K562 (cell line): ENCODE data around the gene TYMP. TPM values are rescaled to one million over a fixed set of nuclear protein-coding genes. Genes with fewer than 3 reads are reported as not detected.

Source experiments
- ESRRA ChIP-seq: fragments of 450-650 bp; IDR thresholded peaks from 2 replicates; pipeline ENCODE4 v1.6.1; 2014; ENCODE audit warnings: low read depth, mild to moderate bottlenecking, moderate library complexity, borderline replicate concordance
- KHSRP ChIP-seq: fragments of 450-650 bp; IDR thresholded peaks from 2 replicates; pipeline ENCODE4 v1.6.1; 2017
- NRF1 ChIP-seq, 2 experiments: fragments of 450-650 bp; IDR thresholded peaks in 1 of 2; conservative IDR thresholded peaks in 1 of 2; 2 replicates each; pipeline ENCODE4 v1.6.1; 2014; ENCODE audit warnings: mild to moderate bottlenecking in 2 of 2
- POLR2B ChIP-seq: fragments of 450-650 bp; IDR thresholded peaks from 2 replicates; pipeline ENCODE4 v1.6.1; 2018; ENCODE audit warnings: low read depth; ENCODE audit not compliant: partially characterized antibody
- POLR2G ChIP-seq: fragments of 200-400 bp; formaldehyde crosslinking; IDR thresholded peaks from 2 replicates; pipeline ENCODE4 v1.6.1; 2017; ENCODE audit warnings: low read depth, mild to moderate bottlenecking, antibody characterized with exemption, low read length, moderate library complexity
- SUPT5H ChIP-seq: fragments of 450-650 bp; IDR thresholded peaks from 2 replicates; pipeline ENCODE4 v1.6.1; 2016
- polyA plus RNA-seq, 8 experiments: library from polyadenylated mRNA; depleted of rRNA in 4 of 8; stranded (reverse) in 5 of 8; unstranded in 3 of 8; fragments of >200 nt; fragmentation: Nextera tagmentation in 2 of 8; fragmentation: Illumina TruSeq in 1 of 8; extraction: Ambion mirVana in 2 of 8; extraction: Trizol in 1 of 8; gene quantifications; 2 replicates each; pipeline versions ENCODE4 v1.2.1 to v1.2.3, GENCODE V29; 2011 to 2014; ENCODE audit warnings: inconsistent platforms in 1 of 8, missing spikeins in 1 of 8
- total RNA-seq, 7 experiments: library from RNA; depleted of rRNA in 6 of 7; stranded (reverse); fragments of >200 nt in 6 of 7; fragmentation: Illumina TruSeq in 2 of 7; extraction: Trizol in 2 of 7; gene quantifications; 2 replicates each; pipeline versions ENCODE4 v1.2.1 to v1.2.3, GENCODE V29; 2011 to 2021; ENCODE audit warnings: low replicate concordance in 1 of 7
- TF ChIP-seq, protein P1 (sequence below): sonication (generic); formaldehyde crosslinking; IDR thresholded peaks from 2 replicates; pipeline ENCODE4 v1.8.0; 2022; ENCODE audit warnings: mild to moderate bottlenecking, missing genetic modification reagents
- TF ChIP-seq, protein P2 (sequence below): IDR thresholded peaks from 2 replicates; pipeline ENCODE4 v1.6.1; 2011; ENCODE audit not compliant: insufficient read length; ENCODE audit errors: extremely low read depth
- TF ChIP-seq, protein P3 (sequence below): fragments of 450-650 bp; IDR thresholded peaks from 2 replicates; pipeline ENCODE4 v1.6.1; 2016; ENCODE audit warnings: borderline replicate concordance

TYMP gene
- total and polyA plus RNA-seq, 9 of the 15 experiments (the other 6 are each of a cell fraction or from before 2014, with no cell fraction given): 0.03 to 4.0 (median 2.4) TPM; not detected in 4

DNA sequence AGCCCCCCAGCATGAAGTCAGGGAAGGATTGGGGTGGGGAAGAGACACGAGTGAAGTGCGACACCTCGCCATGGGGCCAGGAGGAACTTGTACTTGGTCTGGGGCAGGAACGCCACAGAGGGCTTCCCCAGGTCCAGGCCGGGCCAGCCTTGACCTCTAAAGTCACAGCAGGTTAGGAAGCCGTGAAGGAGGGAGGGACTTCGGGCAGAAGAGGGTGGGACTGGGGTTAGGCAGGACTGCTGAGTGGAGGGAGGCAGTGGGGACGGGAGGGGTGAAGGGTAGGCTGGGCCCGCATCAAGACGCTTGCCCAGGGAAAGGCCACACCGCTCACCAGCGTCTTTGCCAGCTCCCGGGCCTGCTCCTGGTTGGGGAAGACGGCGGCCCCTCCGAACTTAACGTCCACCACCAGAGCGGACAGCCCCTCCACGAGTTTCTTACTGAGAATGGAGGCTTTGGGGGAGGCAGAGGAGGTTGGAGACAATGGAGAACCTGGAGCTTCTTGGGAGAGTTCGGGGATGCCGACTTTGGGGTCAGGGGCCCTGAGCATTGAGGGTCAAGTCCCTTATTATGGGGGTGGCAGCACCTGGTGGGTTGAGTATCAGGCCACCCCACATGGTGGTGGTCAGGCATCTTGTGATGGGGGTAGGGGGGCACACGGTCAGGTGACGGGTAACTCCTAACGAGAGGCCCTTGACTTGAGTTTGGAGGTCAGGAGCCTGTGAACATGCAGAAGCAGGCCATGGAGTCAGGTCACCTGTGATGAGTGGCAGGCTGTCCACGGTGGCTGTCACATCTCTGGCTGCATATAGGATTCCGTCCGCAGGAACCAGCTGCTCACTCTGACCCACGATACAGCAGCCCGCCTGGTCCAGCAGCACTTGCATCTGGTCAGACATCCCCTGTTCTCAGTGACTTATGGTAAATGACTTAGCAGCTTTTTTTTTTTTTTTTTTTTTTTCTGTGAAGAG, 2.7 kb downstream of the TYMP start (continued):
- TF ChIP-seq, protein P1, sequence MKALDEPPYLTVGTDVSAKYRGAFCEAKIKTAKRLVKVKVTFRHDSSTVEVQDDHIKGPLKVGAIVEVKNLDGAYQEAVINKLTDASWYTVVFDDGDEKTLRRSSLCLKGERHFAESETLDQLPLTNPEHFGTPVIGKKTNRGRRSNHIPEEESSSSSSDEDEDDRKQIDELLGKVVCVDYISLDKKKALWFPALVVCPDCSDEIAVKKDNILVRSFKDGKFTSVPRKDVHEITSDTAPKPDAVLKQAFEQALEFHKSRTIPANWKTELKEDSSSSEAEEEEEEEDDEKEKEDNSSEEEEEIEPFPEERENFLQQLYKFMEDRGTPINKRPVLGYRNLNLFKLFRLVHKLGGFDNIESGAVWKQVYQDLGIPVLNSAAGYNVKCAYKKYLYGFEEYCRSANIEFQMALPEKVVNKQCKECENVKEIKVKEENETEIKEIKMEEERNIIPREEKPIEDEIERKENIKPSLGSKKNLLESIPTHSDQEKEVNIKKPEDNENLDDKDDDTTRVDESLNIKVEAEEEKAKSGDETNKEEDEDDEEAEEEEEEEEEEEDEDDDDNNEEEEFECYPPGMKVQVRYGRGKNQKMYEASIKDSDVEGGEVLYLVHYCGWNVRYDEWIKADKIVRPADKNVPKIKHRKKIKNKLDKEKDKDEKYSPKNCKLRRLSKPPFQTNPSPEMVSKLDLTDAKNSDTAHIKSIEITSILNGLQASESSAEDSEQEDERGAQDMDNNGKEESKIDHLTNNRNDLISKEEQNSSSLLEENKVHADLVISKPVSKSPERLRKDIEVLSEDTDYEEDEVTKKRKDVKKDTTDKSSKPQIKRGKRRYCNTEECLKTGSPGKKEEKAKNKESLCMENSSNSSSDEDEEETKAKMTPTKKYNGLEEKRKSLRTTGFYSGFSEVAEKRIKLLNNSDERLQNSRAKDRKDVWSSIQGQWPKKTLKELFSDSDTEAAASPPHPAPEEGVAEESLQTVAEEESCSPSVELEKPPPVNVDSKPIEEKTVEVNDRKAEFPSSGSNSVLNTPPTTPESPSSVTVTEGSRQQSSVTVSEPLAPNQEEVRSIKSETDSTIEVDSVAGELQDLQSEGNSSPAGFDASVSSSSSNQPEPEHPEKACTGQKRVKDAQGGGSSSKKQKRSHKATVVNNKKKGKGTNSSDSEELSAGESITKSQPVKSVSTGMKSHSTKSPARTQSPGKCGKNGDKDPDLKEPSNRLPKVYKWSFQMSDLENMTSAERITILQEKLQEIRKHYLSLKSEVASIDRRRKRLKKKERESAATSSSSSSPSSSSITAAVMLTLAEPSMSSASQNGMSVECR (CRISPR knock-in tag): 0 out of 2 replicates have a peak, but pooled peaks have one; percentile 1
- TF ChIP-seq SUPT5H (peak; percentile 68), ESRRA (peak; percentile 74; the same call in 1 of the 2 replicates), POLR2G (no peak; the same call in 1 of the 2 replicates), POLR2B (peak; percentile 61), NRF1 (conservative IDR thresholded peaks at IDR 0.05 in 1 of 2, IDR thresholded peaks at IDR 0.05 in 1 of 2) (0 out of 4 replicates have a peak, but pooled peaks of 1 of the 2 experiments have one; percentile 17), KHSRP (no peak)
- TF ChIP-seq, protein P2, sequence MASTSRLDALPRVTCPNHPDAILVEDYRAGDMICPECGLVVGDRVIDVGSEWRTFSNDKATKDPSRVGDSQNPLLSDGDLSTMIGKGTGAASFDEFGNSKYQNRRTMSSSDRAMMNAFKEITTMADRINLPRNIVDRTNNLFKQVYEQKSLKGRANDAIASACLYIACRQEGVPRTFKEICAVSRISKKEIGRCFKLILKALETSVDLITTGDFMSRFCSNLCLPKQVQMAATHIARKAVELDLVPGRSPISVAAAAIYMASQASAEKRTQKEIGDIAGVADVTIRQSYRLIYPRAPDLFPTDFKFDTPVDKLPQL: no peak
- TF ChIP-seq, protein P3, sequence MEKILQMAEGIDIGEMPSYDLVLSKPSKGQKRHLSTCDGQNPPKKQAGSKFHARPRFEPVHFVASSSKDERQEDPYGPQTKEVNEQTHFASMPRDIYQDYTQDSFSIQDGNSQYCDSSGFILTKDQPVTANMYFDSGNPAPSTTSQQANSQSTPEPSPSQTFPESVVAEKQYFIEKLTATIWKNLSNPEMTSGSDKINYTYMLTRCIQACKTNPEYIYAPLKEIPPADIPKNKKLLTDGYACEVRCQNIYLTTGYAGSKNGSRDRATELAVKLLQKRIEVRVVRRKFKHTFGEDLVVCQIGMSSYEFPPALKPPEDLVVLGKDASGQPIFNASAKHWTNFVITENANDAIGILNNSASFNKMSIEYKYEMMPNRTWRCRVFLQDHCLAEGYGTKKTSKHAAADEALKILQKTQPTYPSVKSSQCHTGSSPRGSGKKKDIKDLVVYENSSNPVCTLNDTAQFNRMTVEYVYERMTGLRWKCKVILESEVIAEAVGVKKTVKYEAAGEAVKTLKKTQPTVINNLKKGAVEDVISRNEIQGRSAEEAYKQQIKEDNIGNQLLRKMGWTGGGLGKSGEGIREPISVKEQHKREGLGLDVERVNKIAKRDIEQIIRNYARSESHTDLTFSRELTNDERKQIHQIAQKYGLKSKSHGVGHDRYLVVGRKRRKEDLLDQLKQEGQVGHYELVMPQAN: 0 out of 2 replicates have a peak, but pooled peaks have one; percentile 21
